ENCODE data around the gene PRR14L.
"Not testable (repeated sequence)": the region's sequence is repeated elsewhere in the genome, so short reads cannot be mapped to it uniquely, and the experiment has no call there.

Gene PRR14L

DNA sequence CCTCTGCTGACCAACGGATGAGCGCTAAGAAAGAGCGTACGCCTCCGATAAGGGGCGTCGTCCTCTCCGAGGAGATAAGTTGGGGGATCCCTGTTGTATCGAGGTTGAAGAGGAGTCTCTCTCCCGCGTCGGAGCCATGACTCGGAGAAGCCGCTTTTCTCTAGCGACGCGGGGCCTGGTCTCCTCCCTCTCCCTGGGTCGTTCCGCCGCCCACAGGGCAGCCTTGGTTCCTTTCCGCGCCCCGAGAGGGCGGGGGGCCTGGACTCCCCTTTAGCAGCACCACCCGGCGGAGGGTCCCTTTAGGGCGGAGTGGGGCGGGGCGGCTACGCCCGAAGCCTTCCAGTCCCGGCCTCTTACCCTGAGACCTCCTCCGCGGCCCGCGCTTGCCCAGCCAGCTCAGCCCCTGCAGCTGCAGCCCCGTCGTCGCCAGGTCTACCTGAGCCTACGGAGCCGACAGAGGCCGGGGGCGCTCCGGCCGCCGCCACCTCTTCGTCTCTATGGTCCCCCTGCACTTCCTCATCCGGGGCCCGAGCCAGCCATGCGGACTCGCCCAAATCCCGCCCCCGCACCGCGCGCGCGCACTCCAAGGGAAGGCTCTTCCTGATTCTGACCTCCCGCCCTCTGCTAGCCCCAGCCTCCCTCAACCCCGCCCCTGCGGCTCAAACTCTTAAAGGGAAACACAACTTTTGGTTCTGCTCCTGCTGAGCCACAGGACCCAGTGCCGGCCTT, at the start of gene PRR14L:
Gene PRR14L, minus strand, starts transcription at position 497 of the 729 bp plus-strand sequence. CDS start 11,272 bp downstream, outside the sequence.
- Mint-ChIP-seq H3K36me3 (ENCODE audit: low read depth) (peaks cover 11% of the 10 kb centered on the region), H3K9me3 (no peaks in the 10 kb centered on the region), H3K4me3 (peak within 1 kb of the TSS; percentile 98), H3K4me1 (ENCODE audit: low read depth) (peaks cover 46% of the 10 kb centered on the region), H3K27ac (peak within 1 kb of the TSS; percentile 96), H3K27me3 (ENCODE audit: low read depth) (no peaks in the 10 kb centered on the region)

DNA sequence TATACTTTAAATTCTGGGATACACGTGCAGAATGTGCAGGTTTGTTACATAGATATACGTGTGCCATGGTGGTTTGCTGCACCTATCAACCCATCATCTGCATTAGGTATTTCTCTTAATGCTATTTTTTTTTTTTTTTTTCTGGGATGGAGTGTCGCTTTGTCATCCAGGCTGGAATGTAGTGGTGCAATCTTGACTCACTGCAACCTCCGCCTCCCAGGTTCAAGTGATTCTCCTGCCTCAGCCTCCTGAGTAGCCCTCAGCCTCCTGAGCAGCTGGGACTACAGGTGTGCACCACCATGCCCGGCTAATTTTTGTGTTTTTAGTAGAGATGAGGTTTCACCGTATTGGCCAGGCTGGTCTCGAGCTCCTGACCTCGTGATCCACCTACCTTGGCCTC, 49.4 kb upstream of the PRR14L start:
- not testable (repeated sequence) for H3K9me3 Mint-ChIP-seq; H3K4me1 Mint-ChIP-seq (ENCODE audit: low read depth)
- peaks cover 28% of the 10 kb centered on the region for H3K36me3 Mint-ChIP-seq (ENCODE audit: low read depth)

DNA sequence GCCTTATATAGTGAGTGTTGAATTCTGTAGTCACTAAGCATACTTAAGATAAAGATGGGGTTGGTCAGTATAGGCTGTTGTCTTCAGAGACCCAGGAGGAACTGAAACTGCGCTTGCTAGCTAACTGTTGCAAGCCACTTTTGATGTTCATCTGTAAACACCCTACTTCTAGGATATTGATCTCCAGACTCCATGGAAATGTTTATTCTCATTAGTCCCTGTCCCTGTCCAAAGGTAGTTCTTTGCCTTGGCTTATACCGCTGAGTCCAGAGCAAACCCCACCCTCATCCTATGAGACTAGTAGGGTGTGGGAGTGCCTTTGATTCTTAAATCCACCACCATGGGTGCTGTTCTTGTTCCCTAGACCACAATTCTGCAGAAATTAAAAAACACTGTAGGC, 40.3 kb upstream of the PRR14L start:
- Mint-ChIP-seq H3K4me3 (no peak overlapping the region), H3K27ac (no peak overlapping the region), H3K36me3 (ENCODE audit: low read depth) (peaks cover 10% of the 10 kb centered on the region), H3K9me3 (no peaks in the 10 kb centered on the region), H3K4me1 (ENCODE audit: low read depth) (peaks cover 4% of the 10 kb centered on the region), H3K27me3 (ENCODE audit: low read depth) (no peaks in the 10 kb centered on the region)

More for the DNA sequence above, 49.4 kb upstream of the PRR14L start:
- not testable (repeated sequence) for H3K27me3 Mint-ChIP-seq (ENCODE audit: low read depth); H3K4me3 Mint-ChIP-seq; H3K27ac Mint-ChIP-seq

DNA sequence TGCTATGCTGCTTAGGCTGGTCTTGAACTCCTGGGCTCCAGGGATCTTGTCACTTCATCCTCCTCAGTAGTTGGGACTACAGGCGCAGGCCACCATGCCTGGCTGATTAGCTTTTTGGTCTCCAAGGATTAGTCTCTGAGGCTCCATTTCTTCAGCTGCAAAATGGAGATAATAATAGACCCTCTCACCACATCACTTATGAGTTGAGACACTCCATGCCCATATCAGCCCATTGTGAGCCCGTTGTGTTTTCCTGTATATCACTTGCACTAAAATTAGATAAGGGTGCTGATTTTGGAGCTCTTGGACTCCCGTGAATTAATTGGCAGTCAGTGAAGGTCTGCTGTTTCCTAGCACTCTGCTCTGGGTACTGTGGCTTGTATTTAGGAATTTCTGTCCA, 39.9 kb upstream of the PRR14L start:
- Mint-ChIP-seq H3K27me3 (ENCODE audit: low read depth) (no peaks in the 10 kb centered on the region), H3K4me1 (ENCODE audit: low read depth) (peaks cover 4% of the 10 kb centered on the region), H3K4me3 (no peak overlapping the region), H3K9me3 (no peaks in the 10 kb centered on the region), H3K27ac (no peak overlapping the region), H3K36me3 (ENCODE audit: low read depth) (peaks cover 14% of the 10 kb centered on the region)

DNA sequence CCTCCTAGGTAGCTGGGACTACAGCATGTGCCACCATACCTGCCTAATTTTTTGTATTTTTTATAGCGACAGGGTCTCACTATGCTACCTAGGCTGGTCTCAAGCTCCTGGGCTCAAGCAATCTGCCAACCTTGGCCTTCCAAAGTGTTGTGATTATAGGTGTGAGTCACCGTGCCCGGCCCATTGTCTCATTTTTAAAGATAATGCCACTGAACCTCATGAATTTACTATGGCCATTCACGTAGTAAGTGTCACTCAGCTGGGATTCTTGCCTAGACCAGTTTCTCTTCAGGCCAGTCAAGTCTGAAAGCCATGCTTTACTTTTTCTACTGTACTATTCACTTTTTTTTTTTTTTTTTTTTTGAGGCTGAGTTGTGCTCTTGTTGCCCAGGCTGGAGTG, 26.3 kb upstream of the PRR14L start:
- no peaks in the 10 kb centered on the region for H3K4me1 Mint-ChIP-seq (ENCODE audit: low read depth)

DNA sequence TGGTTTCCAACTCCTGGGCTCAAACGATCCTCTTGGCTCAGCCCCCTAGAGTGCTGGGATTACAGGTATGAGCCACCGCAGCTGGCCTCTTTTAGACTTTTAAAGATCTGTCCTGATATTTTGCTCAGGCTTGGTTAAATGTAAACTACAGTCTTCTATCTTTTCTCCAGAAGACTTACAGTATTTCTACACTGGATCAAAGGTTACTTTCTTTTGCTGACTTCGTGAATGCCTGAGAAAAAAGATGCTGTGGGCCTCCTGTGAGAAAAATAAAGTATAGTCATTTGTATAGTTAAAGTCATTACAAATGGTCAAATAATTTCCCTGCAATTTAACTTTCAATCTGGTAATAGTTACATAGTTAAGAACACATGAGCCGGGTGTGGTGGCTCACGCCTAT, 23.5 kb upstream of the PRR14L start:
- H3K27ac Mint-ChIP-seq, result no peak overlapping the region
- no peaks in the 10 kb centered on the region for H3K27me3 Mint-ChIP-seq (ENCODE audit: low read depth)
- no peak overlapping the region for H3K4me3 Mint-ChIP-seq
- no peaks in the 10 kb centered on the region for H3K4me1 Mint-ChIP-seq (ENCODE audit: low read depth)
- H3K9me3 Mint-ChIP-seq, result no peaks in the 10 kb centered on the region
- peaks cover 17% of the 10 kb centered on the region for H3K36me3 Mint-ChIP-seq (ENCODE audit: low read depth)

More for the DNA sequence above, 26.3 kb upstream of the PRR14L start:
- no peak overlapping the region for H3K27ac Mint-ChIP-seq
- no peaks in the 10 kb centered on the region for H3K9me3 Mint-ChIP-seq
- H3K27me3 Mint-ChIP-seq (ENCODE audit: low read depth), result no peaks in the 10 kb centered on the region
- peaks cover 24% of the 10 kb centered on the region for H3K36me3 Mint-ChIP-seq (ENCODE audit: low read depth)
- H3K4me3 Mint-ChIP-seq, result no peak overlapping the region

DNA sequence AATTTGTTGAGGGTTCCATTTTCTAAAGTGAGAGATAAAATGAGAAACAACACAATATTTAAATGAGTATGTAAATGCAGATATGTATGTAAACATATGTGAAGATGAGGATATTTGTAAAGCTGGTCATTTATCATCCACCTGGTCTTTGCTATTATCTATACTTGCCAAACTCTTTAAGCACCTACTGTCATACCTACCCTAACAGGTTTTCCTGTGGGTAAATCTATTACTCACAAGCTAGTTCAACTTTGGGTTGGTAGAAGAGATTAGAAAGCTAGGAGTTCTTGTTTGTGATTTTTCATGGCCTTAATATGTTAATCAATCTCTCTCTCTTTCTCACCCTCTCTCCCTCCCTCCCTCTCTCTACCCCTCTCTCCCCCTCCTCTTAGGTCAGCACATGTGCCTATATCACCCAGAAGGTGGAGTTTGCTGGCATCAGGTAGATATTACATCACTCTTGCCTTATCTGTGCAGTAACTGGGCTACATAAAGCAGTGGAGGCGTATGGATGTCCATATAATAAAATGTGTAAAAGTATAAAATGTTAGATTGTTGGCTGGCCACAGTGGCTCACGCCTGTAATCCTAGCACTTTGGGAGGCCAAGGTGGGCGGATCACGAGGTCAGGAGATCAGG, 18.6 kb upstream of the PRR14L start:
- Mint-ChIP-seq H3K36me3 (ENCODE audit: low read depth) (peaks cover 25% of the 10 kb centered on the region), H3K4me1 (ENCODE audit: low read depth) (no peaks in the 10 kb centered on the region), H3K27me3 (ENCODE audit: low read depth) (no peaks in the 10 kb centered on the region), H3K27ac (no peak overlapping the region), H3K4me3 (no peak overlapping the region), H3K9me3 (no peaks in the 10 kb centered on the region)

DNA sequence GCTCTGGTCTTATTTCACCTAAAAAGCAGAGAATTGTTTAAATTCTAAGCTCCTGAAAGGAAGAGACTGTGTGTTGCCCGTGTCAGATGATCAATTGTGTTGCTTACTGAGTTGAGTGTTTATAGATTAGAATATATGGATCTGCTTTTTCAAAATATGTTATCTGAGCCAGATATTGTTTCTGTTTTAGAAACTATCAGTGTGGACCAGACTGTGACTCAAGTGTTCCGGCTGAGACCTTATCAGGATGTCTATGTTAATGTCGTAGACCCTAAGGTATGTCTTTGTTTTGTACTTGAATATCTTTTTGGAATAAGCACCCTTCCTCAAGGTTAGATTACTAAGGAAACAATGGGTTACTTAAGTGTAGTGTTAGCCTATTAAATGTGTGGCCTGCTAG, 14.9 kb upstream of the PRR14L start:
- no peak overlapping the region for H3K27ac Mint-ChIP-seq
- no peak overlapping the region for H3K4me3 Mint-ChIP-seq

DNA sequence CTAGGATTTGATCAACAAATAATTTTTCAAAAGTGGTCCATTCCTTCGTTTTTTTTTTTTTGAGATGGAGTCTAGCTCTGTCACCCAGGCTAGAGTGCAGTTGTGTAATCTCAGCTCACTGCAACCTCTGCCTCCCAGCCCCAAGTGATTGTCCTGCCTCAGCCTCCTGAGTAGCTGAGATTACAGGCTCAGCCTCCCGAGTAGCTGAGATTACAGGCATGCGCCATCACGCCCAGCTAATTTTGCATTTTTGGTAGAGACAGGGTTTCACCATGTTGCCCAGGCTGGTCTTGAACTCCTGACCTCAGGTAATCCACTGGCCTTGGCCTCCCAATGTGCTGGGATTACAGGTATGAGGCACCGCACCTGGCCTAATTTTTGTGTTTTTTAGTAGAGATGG, 8.9 kb upstream of the PRR14L start:
- not testable (repeated sequence) for H3K4me3 Mint-ChIP-seq; H3K27ac Mint-ChIP-seq; H3K36me3 Mint-ChIP-seq (ENCODE audit: low read depth); H3K9me3 Mint-ChIP-seq; H3K27me3 Mint-ChIP-seq (ENCODE audit: low read depth)
- H3K4me1 Mint-ChIP-seq (ENCODE audit: low read depth), result peaks cover 14% of the 10 kb centered on the region

More for the DNA sequence above, 14.9 kb upstream of the PRR14L start:
- Mint-ChIP-seq H3K9me3 (no peaks in the 10 kb centered on the region), H3K4me1 (ENCODE audit: low read depth) (no peaks in the 10 kb centered on the region), H3K36me3 (ENCODE audit: low read depth) (peaks cover 32% of the 10 kb centered on the region), H3K27me3 (ENCODE audit: low read depth) (no peaks in the 10 kb centered on the region)

DNA sequence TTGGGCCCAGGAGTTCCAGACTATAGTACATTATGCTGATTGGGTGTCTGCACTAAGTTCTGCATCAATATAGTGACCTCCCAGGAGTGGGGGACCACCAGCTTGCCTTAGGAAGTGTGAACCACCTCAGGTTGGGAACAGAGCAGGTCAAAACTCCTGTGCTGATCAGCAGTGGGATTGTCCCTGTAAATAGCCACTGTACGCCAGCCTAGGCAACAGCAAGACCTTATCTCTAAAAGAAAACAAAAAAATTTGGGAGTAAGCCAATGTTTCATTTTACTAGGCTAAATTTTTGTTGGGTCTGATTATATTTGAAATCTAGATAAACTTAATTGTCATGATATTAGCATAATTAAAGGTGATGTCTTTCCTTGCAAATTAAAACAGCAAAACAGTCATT, 7.3 kb upstream of the PRR14L start:
- no peaks in the 10 kb centered on the region for H3K27me3 Mint-ChIP-seq (ENCODE audit: low read depth)
- no peaks in the 10 kb centered on the region for H3K9me3 Mint-ChIP-seq
- H3K27ac Mint-ChIP-seq, result no peak overlapping the region
- peaks cover 7% of the 10 kb centered on the region for H3K36me3 Mint-ChIP-seq (ENCODE audit: low read depth)
- peaks cover 24% of the 10 kb centered on the region for H3K4me1 Mint-ChIP-seq (ENCODE audit: low read depth)
- no peak overlapping the region for H3K4me3 Mint-ChIP-seq

DNA sequence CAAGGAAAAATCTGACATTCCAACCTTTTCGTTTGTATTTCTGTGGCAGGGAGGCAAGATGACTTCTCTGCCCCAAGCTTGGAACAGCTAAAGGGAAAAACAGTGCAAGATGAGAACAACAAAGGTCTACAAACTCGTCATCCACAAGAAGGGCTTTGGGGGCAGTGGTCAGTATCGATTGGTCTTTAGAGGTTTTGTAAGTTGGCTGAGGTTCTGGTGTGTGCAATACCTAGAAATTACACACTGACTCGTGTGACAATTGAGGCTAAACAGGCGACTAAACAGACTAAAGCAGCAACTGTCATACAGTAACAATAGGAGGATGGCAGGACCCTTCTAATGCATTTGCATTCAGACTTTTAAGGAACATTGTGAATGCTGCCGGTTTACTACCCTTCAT, 4.9 kb upstream of the PRR14L start:
- Mint-ChIP-seq H3K27ac (peak overlapping the region; percentile 98), H3K4me1 (ENCODE audit: low read depth) (peaks cover 35% of the 10 kb centered on the region), H3K4me3 (peak overlapping the region; percentile 82), H3K36me3 (ENCODE audit: low read depth) (no peaks in the 10 kb centered on the region), H3K27me3 (ENCODE audit: low read depth) (no peaks in the 10 kb centered on the region), H3K9me3 (no peaks in the 10 kb centered on the region)

DNA sequence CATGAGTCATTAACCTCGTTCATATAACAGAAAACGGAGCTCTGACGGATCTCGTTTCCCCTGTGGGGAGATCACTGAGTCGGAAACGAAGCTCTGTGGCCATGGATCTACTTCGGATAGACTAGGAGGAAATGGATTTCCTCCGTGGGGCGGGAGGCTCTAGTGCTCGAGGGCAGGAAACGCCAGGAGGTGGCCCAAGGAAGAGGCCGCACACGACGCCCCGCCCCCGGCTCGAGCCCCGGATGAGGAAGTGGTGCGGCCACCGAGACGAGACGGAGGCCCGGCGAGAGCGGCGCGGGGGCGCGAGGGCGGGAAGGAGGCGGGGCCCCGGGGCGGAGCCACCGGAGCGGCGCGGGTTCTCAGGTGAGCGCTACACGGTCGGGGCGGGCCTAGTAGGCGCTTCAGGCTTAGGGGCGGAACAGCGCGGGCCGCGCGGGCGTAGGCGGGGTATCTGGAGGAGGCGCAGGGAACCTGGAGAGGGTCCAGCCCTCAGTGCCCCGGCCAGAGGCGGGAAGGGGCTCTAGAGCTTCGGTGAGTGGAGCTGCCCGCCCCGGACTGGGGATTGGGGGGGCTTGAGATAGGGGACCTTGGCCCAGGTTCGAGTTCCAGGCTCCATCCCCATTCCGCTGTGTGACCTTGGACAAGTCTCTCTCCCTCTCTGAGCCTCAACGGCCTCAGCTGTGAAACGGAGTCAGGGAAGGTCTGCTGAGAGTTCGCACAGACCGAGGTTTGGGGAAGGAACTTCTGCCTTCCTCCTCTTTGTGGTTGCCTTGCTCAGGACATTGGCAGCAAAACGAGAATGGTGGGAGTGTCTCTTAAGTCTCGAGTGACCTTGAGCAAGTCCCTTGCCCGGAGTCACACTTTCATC, 3.9 kb upstream of the PRR14L start, which contains the start of gene DEPDC5:
Gene DEPDC5, plus strand, starts transcription at position 386 of the 868 bp plus-strand sequence. CDS start 903 bp downstream, outside the sequence.
- no peaks in the 10 kb centered on the region for H3K9me3 Mint-ChIP-seq
- no peaks in the 10 kb centered on the region for H3K27me3 Mint-ChIP-seq (ENCODE audit: low read depth)
- H3K36me3 Mint-ChIP-seq (ENCODE audit: low read depth), result no peaks in the 10 kb centered on the region
- peak within 1 kb of the TSS; percentile 82 for H3K4me3 Mint-ChIP-seq
- peak within 1 kb of the TSS; percentile 98 for H3K27ac Mint-ChIP-seq
- peaks cover 38% of the 10 kb centered on the region for H3K4me1 Mint-ChIP-seq (ENCODE audit: low read depth)

DNA sequence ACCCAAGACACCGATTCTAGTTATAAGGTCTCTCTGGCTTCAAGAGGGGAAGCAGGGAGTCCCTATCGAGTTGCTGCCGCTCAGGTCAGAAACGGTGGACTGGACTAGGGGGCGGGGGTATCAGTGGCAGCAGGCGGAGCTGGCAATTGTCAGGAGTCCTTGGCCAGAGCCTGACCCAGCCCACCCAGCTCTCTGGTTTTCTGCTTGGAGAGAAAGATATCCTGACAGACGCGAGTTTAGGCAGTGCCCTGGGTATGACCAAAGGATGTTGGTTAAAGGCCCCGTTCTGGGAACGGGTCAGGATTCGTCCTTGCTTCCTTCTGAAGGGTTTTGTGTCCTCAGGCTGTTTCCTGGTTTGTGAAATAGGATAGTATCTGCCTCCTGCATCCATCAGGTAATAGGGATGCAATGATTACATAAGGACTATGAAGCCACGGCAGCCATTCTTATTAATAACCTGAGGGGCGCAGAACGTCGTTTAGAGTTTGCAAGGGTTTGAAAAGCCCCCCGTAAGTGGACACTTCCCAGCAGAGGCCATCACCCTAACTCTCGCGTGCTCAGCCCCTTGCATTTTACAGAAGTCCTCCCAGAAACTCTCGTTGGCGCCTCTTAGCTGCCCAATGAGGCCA, 3.2 kb upstream of the PRR14L start:
- peaks cover 45% of the 10 kb centered on the region for H3K4me1 Mint-ChIP-seq (ENCODE audit: low read depth)
- peak overlapping the region; percentile 98 for H3K27ac Mint-ChIP-seq
- H3K9me3 Mint-ChIP-seq, result no peaks in the 10 kb centered on the region
- no peaks in the 10 kb centered on the region for H3K27me3 Mint-ChIP-seq (ENCODE audit: low read depth)
- peaks cover 1% of the 10 kb centered on the region for H3K36me3 Mint-ChIP-seq (ENCODE audit: low read depth)
- peak overlapping the region; percentile 82 for H3K4me3 Mint-ChIP-seq
